NCI-H446 (cell line): ENCODE measurements around the gene TDRD12.

Experiments used
- DNase-seq, 2 experiments: peaks; one replicate each; lab custom pipeline; 2025; lab: John Stamatoyannopoulos, UW

TDRD12 gene, protein sequence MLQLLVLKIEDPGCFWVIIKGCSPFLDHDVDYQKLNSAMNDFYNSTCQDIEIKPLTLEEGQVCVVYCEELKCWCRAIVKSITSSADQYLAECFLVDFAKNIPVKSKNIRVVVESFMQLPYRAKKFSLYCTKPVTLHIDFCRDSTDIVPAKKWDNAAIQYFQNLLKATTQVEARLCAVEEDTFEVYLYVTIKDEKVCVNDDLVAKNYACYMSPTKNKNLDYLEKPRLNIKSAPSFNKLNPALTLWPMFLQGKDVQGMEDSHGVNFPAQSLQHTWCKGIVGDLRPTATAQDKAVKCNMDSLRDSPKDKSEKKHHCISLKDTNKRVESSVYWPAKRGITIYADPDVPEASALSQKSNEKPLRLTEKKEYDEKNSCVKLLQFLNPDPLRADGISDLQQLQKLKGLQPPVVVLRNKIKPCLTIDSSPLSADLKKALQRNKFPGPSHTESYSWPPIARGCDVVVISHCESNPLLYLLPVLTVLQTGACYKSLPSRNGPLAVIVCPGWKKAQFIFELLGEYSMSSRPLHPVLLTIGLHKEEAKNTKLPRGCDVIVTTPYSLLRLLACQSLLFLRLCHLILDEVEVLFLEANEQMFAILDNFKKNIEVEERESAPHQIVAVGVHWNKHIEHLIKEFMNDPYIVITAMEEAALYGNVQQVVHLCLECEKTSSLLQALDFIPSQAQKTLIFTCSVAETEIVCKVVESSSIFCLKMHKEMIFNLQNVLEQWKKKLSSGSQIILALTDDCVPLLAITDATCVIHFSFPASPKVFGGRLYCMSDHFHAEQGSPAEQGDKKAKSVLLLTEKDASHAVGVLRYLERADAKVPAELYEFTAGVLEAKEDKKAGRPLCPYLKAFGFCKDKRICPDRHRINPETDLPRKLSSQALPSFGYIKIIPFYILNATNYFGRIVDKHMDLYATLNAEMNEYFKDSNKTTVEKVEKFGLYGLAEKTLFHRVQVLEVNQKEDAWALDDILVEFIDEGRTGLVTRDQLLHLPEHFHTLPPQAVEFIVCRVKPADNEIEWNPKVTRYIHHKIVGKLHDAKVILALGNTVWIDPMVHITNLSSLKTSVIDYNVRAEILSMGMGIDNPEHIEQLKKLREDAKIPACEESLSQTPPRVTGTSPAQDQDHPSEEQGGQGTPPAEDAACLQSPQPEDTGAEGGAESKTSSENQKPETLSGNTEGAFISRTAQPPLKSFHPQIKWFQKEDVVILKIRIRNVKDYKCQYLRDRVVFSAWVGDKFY (N-terminal part only)

GRCh38 chr19:32719611-32720059, at the start of gene TDRD12:
Gene TDRD12, plus strand, starts transcription at chr19:32719767. Its CDS starts 306 bp downstream, at chr19:32720073.
- DNase-seq: no peak

DNA sequence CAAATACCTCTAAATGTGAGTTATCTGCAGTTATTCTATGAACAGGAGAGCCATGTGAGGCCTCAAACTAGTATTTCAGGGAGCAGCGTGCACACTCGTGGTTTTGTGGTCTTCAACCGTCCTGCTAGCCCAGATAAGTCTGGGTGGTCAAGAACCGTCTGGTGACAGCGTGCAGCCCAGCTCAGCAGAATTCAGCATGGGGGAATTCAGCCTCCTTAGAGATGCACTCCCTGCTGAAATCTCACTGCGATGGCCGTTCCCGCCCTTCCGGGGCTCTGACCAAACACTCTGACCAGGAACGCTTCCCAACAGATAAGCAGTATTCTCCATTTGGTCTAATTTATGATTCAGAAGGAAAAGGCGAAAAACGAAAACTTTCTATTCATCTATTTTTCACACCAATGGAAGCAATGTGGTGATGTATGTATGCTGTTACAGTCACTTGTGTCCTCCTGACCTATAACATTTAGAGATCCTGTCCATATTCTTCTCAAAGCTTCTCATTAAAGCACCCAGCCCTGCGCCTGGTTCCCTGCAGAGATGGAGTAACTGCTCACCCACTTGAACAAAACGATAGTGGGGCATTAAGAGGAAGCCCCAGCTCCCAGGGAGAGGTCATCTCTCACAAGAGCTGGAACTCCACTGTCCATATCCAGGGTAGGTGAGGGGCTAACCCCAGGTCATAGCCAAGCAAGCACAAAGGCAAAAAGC, 47.5 kb upstream of the TDRD12 start:
- no peak for DNase-seq

- DNase-seq: no peak
Measured at GRCh38 chr19:32672841-32673240, 46.7 kb upstream of the TDRD12 start.

DNA sequence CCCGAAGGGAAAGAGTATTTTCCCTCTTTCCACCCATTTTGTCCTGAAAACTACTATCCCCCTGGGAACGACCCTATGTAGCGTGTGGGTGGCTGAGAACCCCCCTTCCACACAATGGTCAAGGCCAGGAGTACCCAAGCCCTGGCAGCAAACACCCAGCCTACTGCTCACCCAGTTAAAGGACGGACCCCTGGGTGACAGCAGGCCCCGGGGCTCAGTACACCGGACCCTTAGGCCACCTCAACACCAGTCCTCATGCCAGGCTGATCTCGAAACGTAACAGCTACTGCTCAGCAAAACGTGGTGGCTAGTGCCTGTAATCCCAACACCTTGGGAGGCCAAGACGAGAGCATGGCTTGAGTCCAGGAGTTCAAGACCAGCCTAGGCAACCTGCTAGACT, 46.0 kb upstream of the TDRD12 start:
- no peak for DNase-seq

DNA sequence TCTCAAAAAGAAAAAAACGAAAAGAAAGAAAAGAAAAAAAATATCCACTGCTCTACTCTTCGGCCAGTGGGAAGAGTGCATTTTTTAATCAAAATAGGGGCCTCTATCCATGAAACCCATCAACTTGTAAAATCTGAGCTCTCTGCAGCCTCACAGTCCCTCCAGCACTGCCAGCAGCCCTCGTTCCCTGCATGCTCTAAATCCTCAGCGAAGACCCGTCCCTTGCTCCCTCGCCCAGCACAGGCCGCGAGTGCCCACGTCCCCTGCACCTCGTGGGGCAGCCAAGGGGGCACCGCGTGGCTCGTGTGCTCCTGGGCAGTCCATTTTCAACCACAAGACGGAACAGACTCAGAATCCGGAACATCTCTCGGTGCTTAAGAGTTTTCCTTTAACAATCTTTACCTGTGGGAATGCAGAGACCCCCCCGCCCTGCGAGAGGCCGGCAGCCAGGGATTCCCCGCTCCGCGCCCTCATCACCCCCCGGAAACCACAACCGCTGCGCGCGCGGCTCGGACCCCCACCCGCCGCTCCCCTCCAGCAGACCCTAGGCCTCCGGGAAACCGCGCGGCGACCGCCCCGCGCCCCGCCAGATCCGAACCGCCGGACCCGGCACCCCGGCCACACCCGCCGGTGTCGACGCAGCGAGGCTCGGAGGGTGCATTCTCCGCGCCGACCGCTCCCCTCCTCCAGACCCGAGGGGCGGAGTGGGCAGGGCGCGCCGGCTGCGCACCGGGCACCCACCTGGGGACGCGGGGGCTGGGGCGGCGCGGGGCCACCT, 45.2 kb upstream of the TDRD12 start:
- no peak for DNase-seq

DNA sequence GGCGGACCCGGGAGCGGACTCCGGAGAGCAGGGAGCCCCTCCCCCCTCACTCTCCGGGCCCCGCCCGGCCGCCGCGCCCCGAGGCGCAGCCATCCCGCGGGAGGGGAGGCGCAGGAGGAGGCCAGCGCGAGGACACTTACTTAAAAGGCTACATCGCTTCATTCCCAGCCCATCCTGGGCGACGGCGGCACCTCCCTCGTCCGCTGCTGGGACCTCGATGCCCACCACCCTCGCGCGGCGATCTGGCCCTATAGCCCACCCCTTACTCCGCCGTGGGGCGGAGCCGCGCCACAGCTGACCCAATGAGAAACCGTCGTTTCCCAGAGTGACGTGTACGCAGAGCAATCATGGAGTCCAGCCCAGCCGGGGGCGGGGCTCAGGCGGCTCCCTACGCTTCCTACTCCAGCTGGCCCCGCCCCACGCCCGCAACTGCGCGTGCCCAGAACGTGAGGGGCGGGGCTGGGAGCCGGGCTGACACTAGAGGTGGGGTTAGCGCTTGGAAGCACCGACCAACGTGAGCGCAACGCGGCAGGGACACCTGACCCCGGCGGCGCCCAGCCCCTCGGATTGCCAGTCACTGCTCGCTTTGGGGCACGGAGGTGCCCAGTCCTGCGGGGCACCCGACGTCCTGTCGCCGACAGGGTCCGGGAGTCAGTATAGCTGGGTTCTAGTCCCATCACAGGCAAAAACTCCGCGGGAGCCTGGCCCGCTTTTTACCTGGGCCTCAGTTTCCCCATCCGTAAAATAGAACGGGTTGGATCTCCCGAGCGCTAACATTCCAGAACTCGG, 44.4 kb upstream of the TDRD12 start, which contains the start of gene ANKRD27:
Gene ANKRD27, minus strand, starts transcription at position 250 of the 789 bp plus-strand sequence. CDS start 16,165 bp downstream, outside the sequence.
- peak; percentile 98 to 99 for DNase-seq

DNA sequence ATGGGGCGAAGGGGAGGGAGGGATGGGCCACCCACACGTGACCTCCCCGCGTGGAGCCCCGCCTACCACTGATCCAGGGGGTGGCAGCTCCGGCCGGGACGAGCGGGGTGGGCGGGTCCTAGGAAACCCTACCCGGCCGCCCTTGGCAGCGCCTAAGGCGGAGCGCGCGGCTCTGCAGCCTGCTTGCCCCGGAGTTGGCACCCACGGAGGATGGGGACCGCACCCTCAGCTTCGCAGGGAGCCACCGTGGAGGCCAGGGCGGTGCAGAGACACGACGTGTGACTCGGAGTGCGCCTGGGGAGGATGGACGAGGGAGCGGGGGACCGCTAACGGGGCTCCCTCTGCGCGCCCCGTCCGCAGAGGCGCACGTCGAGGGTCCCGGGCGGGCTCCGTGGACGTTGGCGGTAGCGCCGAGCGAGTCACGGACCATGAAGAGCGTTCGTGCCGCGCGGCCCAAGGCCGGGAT, 43.8 kb upstream of the TDRD12 start, which contains the start of gene RGS9BP:
Gene RGS9BP, plus strand, starts transcription at position 129 of the 466 bp plus-strand sequence. CDS start 416 bp downstream, outside the sequence.
- DNase-seq: peak; percentile 72 to 87

- DNase-seq: no peak
Measured at GRCh38 chr19:32676186-32676894, 43.2 kb upstream of the TDRD12 start.

- DNase-seq: no peak
Measured at GRCh38 chr19:32676895-32677359, 42.6 kb upstream of the TDRD12 start.

GRCh38 chr19:32677657-32678056, 41.9 kb upstream of the TDRD12 start:
- no peak for DNase-seq

DNA sequence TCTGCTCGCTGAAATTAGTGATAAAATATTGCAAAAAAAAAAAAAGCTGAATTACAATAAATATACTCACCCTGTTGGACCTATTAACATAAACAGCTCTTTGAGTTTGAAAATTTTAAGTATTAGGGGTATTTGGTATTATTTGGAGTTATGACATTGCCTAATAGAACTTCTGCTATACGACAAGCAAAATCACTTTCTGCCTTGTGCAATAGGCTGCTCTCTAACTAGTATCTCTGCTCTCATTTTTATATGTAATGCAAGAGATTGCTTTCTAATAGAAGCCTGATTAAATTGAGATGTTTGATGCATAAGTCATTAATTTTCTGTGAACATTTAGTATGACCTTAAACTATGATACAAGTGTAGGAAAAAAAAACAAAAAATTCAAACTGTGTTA, 38.6 kb upstream of the TDRD12 start:
- no peak for DNase-seq

DNA sequence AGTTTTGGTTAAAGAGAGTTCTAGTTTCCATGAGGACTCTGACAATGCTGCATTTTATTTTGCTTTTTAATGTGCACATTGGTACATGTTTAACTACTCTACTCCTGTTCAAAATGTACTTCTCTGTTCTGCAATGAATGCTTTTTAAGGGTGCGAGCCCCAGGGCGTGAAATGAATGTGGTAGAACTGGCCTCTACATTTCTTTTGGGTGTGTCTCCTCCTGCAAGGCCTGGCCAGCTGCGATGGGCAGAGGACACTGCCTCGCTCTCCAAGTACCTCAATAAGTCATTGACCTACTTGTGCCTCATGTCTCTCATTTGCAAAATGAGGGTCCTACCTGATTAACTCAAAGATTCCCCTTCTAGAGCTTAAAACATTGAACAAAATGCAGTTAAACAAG, 37.2 kb upstream of the TDRD12 start:
- DNase-seq: no peak

- no peak for DNase-seq
Measured at GRCh38 chr19:32686847-32687475, 32.6 kb upstream of the TDRD12 start.

DNA sequence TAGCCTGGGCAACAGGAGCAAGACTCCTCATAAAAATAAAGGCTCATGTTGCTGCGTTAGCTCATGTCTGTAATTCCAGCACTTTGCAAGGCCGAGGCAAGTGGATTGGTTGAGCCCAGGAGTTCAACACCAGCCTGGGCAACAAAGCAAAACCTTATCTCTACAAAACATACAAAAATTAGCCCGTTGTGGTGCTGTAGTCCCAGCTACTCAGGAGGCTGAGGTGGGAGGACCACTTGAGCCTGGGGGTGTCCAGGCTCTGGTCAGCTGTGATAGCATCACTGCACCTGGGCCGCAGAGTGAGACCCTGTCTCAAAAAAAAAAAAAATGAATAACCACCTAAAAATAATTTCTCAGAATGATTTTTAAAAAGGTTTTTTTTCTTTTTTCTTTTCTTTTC, 31.9 kb upstream of the TDRD12 start:
- DNase-seq: no peak

DNA sequence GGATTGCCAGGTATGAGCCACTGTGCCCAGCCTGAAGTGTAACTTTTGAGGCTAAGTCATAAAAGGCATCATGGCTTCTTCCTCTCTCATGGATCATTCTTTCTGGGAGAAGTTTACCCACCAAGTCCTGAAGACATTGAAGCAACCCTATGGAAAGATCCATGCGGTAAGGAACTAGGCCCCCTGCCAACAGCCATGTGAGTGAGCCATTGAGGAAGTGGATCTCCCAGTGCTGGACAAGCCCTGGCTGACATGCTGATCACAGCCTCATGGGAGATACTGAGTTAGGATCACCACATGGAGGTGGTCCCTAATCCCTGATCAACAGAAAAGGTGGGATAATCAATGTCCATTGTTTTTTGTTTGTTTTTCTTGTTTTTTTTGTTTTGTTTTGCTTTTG, 31.3 kb upstream of the TDRD12 start:
- DNase-seq: no peak

DNA sequence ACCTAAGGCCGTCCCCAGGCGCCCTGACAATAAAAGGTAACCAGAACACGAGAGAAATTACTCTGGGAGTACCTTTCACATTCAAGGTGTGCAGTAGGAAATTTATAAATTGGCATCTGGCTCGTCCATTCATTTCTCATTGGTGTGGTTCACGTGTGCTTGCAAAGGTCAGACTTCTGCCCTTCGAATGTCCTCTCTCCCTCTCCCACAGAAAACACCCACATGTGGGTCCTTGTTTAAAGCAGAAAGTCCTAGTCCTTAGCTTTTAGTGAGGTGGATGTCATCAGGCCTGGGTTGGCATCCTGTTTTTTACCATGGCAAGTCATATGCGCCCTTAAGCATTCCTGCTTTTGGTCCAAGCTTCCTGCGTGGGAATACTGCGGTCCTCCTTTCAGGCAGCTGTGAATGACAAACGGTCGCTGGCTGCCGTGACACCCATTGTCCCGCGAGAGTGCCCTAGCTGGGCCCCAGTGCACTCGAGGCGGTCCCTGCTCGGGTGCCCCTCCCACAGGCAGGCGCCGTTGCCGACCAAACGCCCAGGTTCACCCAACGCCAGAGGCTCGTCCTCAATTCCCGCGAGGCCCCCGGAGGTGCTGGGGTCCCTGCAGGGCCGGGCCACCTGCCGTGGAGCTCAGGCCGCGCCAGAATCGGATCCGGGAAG, 28.1 kb upstream of the TDRD12 start, which contains the start of gene NUDT19:
Gene NUDT19, plus strand, starts transcription at position 531 of the 661 bp plus-strand sequence. CDS start 140 bp downstream, outside the sequence.
- DNase-seq: peak; percentile 49 to 82

DNA sequence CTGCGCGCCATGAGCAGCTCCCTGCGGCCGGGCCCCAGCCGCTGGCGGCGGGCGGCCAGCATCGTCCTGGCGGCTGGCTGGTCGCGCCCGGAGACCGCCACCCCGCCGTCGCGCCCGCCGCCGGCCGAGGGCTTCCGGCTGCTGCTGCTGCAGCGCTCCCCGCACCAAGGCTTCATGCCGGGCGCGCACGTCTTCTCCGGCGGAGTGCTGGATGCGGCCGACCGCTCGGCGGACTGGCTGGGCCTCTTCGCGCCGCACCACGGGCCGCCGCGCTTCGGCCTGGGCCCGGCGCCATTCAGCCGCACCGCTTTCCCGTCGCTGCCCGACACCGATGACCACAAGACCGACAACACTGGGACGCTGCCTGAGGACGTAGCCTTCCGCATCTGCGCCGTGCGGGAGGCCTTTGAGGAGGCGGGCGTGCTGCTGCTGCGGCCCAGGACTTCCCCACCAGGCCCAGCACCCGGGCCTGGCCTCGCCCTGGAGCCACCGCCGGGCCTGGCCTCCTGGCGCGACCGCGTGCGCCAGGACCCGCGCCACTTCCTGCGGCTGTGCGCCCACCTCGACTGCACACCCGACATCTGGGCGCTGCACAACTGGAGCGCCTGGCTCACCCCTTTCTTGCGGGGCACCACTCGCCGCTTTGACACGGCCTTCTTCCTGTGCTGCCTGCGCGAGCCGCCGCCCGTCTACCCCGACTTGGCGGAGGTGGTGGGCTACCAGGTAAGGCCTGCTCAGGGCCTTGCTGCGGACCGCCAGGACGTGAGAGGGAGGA, 27.4 kb upstream of the TDRD12 start:
- peak in 1 of 2 experiments; percentile 43 for DNase-seq
